PC-3 (cell line): ENCODE measurements around the gene LHFPL6.

Experiments used
- EZH2 ChIP-seq: fragments of 300-600 bp; sonication (generic); IDR thresholded peaks from one replicate; pipeline ENCODE4 v1.6.1; 2017; ENCODE audit warnings: antibody characterized with exemption, mild to moderate bottlenecking, low read length; ENCODE audit not compliant: unreplicated experiment
- TF ChIP-seq, protein P1 (sequence below): fragments of 300-600 bp; sonication (generic); conservative IDR thresholded peaks from 2 replicates; pipeline ENCODE4 v1.5.1; 2017; ENCODE audit warnings: antibody characterized with exemption, low read depth, mild to moderate bottlenecking, low read length

DNA sequence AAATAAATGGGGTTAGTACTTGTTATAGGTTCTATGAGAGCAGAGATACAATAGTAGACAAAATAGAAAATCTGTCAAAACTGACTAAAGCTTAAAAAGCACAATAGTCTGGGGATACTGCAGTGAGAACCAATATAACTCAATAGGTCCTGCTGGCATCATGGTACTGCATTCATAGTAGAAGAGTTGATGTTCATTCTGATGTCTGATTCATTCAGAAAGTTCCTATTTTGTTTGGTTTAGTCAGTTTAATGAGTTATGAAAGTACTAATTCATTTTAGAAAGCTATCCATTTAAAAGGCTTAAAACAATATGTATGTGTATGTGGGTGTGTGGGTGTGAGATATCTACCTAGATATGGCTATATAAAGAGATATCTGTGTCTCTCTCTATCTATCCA is 152.8 kb downstream of the LHFPL6 start:
- TF ChIP-seq, protein P1, sequence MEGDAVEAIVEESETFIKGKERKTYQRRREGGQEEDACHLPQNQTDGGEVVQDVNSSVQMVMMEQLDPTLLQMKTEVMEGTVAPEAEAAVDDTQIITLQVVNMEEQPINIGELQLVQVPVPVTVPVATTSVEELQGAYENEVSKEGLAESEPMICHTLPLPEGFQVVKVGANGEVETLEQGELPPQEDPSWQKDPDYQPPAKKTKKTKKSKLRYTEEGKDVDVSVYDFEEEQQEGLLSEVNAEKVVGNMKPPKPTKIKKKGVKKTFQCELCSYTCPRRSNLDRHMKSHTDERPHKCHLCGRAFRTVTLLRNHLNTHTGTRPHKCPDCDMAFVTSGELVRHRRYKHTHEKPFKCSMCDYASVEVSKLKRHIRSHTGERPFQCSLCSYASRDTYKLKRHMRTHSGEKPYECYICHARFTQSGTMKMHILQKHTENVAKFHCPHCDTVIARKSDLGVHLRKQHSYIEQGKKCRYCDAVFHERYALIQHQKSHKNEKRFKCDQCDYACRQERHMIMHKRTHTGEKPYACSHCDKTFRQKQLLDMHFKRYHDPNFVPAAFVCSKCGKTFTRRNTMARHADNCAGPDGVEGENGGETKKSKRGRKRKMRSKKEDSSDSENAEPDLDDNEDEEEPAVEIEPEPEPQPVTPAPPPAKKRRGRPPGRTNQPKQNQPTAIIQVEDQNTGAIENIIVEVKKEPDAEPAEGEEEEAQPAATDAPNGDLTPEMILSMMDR = no peak
- no peak for TF ChIP-seq EZH2
